GM19035 (cell line): ENCODE data around the gene HES3.
"Not testable (repeated sequence)": the region's sequence is repeated elsewhere in the genome, so short reads cannot be mapped to it uniquely, and the experiment has no call there.

ENCODE experiments used
- ATAC-seq: cut with Tn5 transposase; IDR thresholded peaks from one replicate; pipeline ENCODE4 v1.9.1; 2021; ENCODE audit not compliant: unreplicated experiment

HES3 gene

DNA sequence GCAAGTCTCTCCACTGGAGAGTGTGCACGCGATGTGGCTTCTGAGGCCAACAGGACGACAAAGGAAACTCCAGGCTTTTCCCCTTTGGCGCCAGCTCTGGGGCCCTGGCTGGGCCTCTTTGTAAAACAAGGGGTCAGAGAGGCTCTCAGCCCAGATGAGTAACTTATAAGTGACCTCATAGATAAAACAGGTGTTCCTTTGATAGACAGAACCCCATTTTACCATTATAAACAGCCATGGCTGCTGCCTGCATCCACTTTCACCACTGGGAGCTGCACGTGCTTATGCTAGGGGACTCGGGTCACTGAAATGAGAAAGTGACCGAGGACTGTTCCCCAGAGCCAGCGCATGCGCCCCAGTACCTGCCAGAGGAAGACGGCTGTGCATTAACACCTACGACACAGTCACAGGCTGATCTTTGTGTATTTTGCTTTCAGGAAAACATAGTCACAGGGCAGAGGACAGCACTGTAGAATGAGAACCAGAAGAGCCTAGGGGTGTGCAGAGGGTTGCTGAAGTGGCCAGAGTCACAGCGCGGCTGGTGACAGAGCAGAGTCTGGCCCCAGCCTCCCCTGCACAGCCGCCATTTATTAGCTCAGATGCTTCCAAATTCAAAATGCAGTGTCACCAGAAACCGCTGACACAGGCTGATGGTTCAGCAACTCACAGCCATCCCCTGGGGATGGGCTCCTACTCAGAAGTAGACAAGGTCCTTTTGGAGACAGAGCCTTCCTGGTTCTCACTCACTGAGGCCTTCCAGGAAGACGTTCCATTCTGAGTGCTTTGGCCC lies 25.4 kb upstream of the HES3 start:
- ATAC-seq = no peak

DNA sequence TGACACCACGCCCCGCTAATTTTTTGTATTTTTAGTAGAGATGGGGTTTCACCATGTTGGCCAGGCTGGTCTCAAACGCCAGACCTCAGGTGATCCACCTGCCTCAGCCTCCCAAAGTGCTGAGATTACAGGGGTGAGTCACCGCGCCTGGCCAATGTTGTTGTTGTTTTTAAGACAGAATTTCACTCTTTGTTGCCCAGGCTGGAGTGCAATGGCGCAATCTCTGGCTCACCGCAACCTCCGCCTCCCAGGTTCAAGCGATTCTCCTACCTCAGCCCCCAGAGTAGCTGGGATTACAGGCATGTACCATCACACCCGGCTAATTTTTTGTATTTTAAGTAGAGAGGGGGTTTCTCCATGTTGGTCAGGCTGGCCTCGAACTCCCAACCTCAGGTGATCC lies 24.3 kb upstream of the HES3 start:
- ATAC-seq = not testable (repeated sequence)

- ATAC-seq = no peak
Measured at GRCh38 chr1:6220236-6220635, 23.7 kb upstream of the HES3 start.

GRCh38 chr1:6221210-6221784 lies 22.7 kb upstream of the HES3 start:
- ATAC-seq = no peak

- no peak for ATAC-seq
Measured at GRCh38 chr1:6222636-6223035, 21.3 kb upstream of the HES3 start.

DNA sequence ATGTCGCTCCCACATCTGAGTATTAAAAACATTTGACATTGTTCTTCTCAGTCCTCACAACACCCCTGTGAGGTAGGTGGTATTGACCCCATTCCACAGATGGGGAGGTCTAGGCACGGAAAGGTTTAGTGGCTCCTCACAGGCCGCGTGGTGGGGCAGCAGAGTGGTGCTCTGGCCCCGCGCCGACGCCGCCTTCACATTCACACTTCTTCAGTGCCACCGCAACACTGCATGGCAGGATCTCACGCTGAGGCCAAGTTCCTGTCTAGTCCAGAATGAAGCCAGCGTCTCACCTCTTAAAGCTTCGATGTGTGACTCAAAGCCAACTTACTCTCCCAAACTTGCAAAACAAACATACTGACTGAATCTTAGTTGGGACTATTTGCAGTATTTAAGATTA lies 20.4 kb upstream of the HES3 start:
- no peak for ATAC-seq

- ATAC-seq = no peak
Measured at GRCh38 chr1:6224718-6225117, 19.3 kb upstream of the HES3 start.

GRCh38 chr1:6225651-6226050 lies 18.3 kb upstream of the HES3 start:
- no peak for ATAC-seq

DNA sequence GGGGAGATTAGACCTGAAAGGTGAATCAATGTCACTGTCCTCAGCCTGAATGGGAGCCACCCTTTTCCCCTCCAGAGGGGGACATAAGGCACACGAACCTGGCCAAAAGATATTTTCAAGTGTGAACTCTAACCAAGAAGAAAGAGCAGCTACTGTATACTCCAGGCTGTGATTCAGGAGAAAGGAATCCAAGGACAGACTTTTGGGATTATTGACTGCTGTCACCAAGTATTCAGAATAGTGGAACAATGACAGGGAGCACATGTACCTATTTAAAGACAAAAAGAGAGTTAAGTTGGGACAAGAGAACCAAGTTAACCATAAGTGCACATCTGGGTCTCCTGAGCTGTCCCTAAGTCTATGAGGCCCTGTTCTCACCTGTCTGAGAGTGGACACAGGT lies 10.6 kb upstream of the HES3 start:
- no peak for ATAC-seq

DNA sequence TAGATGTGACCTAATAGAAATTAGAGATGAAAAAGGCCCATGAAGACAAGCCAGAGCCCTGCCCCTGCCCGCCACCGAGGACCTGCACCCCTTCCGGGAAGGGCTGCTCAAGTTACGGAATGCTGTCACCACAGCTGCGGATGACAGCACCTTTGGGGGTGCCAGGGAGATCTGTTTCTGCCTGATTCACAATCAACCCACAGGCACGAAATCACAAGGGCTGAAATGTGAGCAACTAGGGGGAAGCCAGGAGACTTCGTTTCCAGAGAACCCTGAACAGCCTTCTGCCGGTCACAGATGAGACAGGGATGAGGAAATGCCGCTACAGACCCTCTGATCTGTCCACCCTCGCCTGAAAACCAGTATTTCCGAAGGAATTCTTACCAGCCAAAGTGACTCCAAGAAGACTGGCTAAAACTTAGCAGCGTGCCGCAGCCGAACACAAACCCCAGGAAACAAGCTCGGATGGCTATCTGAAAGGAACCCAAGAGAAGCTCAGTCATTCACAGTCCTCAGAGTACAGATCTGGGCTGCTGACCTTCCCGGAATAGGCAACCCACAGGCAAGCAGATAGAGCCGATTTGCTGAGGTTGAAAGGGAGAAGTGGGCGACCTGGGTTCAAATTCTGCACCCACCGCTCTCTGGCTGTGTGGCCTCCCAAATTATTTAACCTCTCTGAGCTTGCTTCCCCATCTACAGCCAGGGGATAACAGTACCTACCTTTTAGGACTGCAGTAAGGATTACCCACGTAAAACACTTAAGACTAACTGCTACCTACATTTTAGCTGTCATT lies 9.3 kb upstream of the HES3 start:
- no peak for ATAC-seq

DNA sequence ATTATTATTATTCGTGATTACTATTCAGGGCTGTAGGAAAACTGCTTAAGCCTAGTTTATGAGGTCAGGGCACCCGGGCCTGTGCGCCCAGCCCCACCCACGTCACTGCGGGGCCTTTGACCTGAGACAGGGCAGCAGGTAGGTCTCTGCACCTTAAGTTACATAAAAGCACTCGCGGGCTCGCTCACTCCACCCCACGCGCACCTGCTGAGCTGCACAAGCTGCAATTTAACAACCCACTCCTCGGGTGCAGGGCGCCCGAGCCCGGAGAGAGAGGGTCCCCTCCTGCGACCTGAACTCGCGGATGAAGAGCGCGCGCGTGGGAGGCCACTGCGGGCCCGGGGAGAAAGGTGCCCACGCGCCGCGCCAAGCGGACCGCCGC lies 8.7 kb upstream of the HES3 start:
- peak; percentile 32 for ATAC-seq

DNA sequence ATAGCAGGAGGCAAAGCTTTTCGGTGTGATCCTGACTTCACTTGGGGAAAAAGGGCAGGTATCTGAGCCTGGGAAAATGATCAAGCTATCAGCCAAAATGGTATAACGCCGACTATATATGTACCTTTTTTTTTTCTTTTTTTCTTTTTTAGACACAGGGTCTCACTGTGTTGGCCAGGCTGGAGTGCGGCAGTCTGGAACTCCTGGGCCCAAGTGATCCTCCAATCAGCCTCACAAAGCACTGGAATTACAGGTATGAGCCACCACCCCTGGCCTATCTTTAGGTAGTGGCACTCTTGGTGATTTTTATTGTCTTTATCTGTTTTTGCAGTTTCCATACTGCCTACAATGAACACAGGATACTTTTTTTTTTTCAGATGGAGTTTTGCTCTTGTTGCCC lies 6.9 kb upstream of the HES3 start:
- ATAC-seq = no peak

GRCh38 chr1:6239213-6239752 lies 4.7 kb upstream of the HES3 start:
- no peak for ATAC-seq

DNA sequence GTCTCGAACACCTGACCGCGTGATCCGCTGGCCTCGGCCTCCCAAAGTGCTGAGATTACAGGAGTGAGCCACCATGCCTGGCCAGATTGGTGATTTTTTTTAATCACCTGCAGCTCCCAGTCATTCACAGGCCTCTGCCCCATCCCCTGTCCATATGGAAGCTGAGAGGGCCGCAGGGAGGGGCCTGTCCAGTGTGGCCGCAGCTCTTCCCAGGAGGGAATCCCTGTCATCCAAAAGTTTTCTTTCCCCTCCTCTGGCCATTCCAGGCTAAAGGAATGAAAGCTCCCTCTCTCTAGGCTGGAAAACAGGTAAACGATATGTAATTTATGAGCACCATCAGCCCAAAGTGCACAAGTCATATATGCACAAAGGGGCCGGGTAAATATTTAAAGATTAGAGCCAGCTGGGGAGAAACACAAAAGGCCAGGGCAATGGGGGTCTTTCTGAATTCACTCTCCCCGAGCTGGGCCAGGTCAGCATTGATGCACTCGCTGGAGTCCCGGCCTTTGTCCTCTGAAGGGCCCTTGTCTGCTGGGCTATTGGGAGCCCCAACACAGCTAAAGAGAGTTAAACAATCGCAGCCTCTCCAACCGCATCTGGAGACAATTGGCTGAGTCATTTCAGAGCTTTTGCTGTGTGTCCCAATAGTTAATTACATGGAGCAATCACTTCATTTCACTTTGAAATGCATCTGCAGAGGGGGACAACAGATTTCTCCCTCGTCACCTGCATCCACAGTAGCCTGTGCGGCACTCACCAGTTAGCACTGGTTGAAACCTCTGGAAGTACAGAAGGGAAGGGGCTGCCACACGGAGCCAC lies 3.8 kb upstream of the HES3 start:
- ATAC-seq = no peak

DNA sequence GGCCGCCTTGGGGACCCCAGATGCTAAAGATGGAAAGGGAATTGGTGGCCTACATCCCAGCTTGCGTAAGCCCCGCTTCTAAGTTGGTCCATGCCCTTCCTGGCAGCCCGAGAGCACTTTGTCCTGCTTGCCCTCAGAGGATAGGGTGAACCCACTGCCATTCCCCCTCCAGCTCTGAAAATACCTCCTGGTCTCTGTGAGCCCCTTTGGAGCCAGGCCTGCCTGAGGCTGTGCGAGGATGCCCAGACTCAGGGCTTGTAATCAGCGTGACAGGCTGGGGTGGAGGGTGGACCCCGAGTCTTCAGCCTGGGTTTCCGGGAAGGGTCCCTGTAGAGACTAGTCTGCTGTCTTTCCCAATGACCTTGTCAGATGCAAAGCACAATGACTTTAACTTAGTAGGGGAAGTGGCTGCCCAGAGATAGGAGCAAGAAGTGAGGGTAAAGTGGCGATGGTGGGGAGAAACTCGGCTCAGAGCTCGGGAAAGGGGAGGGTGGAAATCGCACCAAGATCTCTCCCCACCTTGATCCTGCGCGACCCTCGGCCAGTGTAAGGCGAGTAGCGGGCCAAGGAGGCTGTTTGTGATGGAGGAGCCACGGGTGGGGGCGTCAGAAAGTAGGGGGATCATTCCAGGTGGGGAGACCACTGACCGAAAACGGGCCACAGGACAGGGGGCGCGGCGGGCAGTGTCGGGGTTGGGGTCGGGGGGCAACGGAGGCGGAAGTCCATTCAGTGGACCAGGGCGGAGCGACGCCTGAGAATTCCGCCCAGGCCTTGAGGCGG lies 2.7 kb upstream of the HES3 start:
- ATAC-seq = no peak

DNA sequence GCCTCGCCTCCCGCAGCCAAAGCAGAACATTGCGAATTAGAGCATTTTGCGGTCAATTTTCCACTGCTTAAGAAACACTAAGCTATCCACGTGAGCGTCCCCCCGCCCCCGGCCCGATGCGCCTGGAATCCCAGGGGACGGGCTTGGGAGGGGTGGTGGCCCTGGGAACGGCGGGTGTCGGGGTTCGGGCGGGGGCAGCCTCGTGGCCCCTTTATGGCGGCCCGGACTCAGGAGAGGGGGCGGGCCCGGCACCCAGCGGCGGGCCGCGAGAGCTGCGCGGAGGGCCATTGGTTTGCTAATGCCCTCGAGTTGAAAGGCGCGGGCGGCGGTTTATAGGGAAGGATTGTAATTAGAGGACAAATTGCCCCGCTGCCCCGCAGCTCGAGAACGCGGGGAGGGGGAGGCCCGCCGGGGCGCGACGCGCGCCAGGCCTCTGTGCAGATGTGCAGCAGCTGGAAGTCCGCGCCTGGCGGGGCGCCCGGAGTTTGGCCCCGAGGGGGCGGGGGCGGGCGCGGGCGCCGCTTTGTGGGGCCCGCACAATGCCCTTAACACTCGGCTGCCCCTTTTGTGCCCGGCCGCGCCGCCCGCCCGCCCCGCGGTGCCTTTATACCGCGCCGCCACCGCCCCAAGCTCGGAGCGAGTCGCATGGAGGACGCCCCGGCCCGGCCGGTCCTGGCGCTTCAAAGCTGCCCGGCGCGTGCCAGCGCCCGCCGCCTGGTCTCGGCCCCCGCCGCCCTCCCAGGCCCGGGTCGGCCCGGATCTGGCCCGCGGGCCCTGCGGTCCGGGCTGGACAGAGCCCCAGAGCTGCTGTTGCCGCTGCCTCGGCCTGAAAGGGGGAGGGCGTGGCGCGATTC lies 1.9 kb upstream of the HES3 start:
- no peak for ATAC-seq

GRCh38 chr1:6243053-6243834 lies 735 bp upstream of the HES3 start:
- no peak for ATAC-seq

DNA sequence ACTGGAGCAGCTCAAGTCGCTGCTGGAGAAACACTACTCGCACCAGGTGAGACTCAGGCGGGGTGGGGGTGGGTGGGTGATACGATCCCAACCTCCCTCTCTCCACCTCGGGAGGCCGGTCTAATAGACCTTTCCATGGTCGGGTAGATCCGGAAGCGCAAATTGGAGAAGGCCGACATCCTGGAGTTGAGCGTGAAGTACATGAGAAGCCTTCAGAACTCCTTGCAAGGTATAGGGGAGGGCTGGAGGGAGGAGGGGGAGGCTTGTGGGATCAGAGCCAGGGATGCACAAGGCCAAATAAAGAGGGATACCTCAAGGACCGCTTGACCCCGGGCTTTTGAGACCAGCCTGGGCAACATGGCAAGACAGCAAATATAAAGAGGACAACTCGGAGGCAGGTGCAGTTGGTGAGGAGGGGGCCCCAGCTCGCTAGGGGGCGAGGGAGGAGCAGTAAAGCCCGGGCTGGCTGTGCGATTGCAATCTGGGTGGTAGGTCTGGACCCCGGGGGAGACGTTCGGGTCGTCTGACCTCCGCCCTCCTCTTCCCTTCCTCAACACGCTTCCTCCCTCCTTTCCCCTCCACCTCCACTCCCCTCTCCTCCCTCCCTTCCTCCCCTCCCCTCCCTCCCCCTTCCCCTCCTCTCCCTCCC lies 546 bp downstream of the HES3 start:
- no peak for ATAC-seq
